Transverse colon (tissue), 4 donors: ENCODE data around the gene ABHD6. TPM values are rescaled to one million over a fixed set of nuclear protein-coding genes. Genes with fewer than 3 reads are reported as not detected.
"Not testable (repeated sequence)": the region's sequence is repeated elsewhere in the genome, so short reads cannot be mapped to it uniquely, and the experiment has no call there.

Experiments
- DNase-seq: peaks from one replicate; pipeline ENCODE4 v3.0.0-alpha.2; 2019
- H3K27ac ChIP-seq, 4 donors: fragments of 200-600 bp; sonication (generic); 2 replicates each; pipeline ENCODE4 v1.5.1; 2016 to 2018; ENCODE audit warnings: inconsistent platforms in 4 of 4
- H3K27me3 ChIP-seq: fragments of 200-600 bp; sonication (generic); 2 replicates; pipeline ENCODE4 v1.5.1; 2017; ENCODE audit warnings: inconsistent platforms
- H3K36me3 ChIP-seq, 4 donors: fragments of 200-600 bp; sonication (generic); 2 replicates each; pipeline ENCODE4 v1.5.1; 2017 to 2019; ENCODE audit warnings: inconsistent platforms in 4 of 4
- H3K4me1 ChIP-seq, 4 donors: fragments of 200-600 bp; sonication (generic); 2 replicates each; pipeline ENCODE4 v1.5.1; 2017 to 2020; ENCODE audit warnings: inconsistent platforms in 4 of 4
- H3K4me3 ChIP-seq, 4 donors: fragments of 200-600 bp; sonication (generic); 1 replicate in 1 of 4; 2 replicates in 3 of 4; pipeline versions ENCODE4 v1.5.1 to v1.6.1; 2017 to 2019; ENCODE audit warnings: inconsistent platforms in 4 of 4
- H3K9me3 ChIP-seq, 2 donors: fragments of 200-600 bp; sonication (generic); 2 replicates each; pipeline ENCODE4 v1.5.1; 2017 to 2019; ENCODE audit warnings: inconsistent platforms in 2 of 2
- EP300 ChIP-seq: sonication (generic); formaldehyde crosslinking; IDR thresholded peaks from one replicate; pipeline ENCODE4 v1.6.1; 2017; ENCODE audit warnings: antibody characterized with exemption, low read depth
- POLR2A ChIP-seq: fragments of 450-650 bp; IDR thresholded peaks from one replicate; pipeline ENCODE4 v1.6.1; 2016; ENCODE audit warnings: antibody characterized with exemption, mild to moderate bottlenecking, moderate library complexity
- POLR2AphosphoS5 ChIP-seq, 3 donors: sonication (generic); formaldehyde crosslinking; IDR thresholded peaks; one replicate each; pipeline ENCODE4 v1.6.1; 2016; ENCODE audit warnings: antibody characterized with exemption in 3 of 3
- WGBS, 2 donors: methylation state at CpG; one replicate each; pipeline ENCODE4 v1.1.5; 2018; ENCODE audit warnings: low coverage in 1 of 2; 5-methylcytosine and 5-hydroxymethylcytosine counted together
- in situ Hi-C, 4 donors: fragments of 200-750 bp; cut with MboI; loops; one replicate each; pipeline versions ENCODE4 v1.15.0 to v1.15.1; 2017; ENCODE audit warnings: low sequenced_read_pairs in 3 of 4, low pct_ligation_motif_present in 1 of 4, low pct_unique_long_range_greater_than_20kb in 1 of 4
- intact Hi-C: fragments of 100-400 bp; cut with DNase I; formaldehyde crosslinking; loops from one replicate; pipeline ENCODE4 v1.15.1; 2023; ENCODE audit warnings: low total_unique reads
- total RNA-seq, 4 donors: library from RNA; depleted of rRNA; stranded (reverse); fragments of >200 nt; gene quantifications; one replicate each; pipeline ENCODE4 v1.1.0, GENCODE V29; 2016
- TF ChIP-seq, protein P1 (sequence below), 5 experiments: fragments of 200-600 bp in 3 of 5; fragments of 450-650 bp in 2 of 5; sonication (generic) in 3 of 5; IDR thresholded peaks; 1 replicate in 2 of 5; 2 replicates in 3 of 5; pipeline ENCODE4 v1.5.1; 2016 to 2017; ENCODE audit warnings: antibody characterized with exemption in 5 of 5, inconsistent platforms in 3 of 5, mild to moderate bottlenecking in 2 of 5, moderate library complexity in 1 of 5

The ABHD6 gene
- total RNA-seq, 4 donors from 2014 or later: 5.2 to 68.1 (median 32.0) TPM

- Histone ChIP-seq H3K4me1 (peaks cover 0 to 12% (median 8%) of the 10 kb centered on the region in 4 donors), H3K9me3 (no peaks in the 10 kb centered on the region), H3K4me3 (no peak overlapping the region), H3K27me3 (no peaks in the 10 kb centered on the region), H3K27ac (no peak overlapping the region), H3K36me3 (peaks cover 0 to 24% (median 9%) of the 10 kb centered on the region in 4 donors)
- in situ Hi-C loops (no loop called here), intact Hi-C loops (no loop called here)
- no peak for DNase-seq
- TF ChIP-seq EP300: no peak
- TF ChIP-seq, protein P1, sequence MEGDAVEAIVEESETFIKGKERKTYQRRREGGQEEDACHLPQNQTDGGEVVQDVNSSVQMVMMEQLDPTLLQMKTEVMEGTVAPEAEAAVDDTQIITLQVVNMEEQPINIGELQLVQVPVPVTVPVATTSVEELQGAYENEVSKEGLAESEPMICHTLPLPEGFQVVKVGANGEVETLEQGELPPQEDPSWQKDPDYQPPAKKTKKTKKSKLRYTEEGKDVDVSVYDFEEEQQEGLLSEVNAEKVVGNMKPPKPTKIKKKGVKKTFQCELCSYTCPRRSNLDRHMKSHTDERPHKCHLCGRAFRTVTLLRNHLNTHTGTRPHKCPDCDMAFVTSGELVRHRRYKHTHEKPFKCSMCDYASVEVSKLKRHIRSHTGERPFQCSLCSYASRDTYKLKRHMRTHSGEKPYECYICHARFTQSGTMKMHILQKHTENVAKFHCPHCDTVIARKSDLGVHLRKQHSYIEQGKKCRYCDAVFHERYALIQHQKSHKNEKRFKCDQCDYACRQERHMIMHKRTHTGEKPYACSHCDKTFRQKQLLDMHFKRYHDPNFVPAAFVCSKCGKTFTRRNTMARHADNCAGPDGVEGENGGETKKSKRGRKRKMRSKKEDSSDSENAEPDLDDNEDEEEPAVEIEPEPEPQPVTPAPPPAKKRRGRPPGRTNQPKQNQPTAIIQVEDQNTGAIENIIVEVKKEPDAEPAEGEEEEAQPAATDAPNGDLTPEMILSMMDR (IDR thresholded peaks at IDR 0.05): no peak
- TF ChIP-seq POLR2AphosphoS5 (IDR thresholded peaks at IDR 0.05): no peak
- TF ChIP-seq POLR2A: no peak
- 97% methylated on average over 2 of the region's 2 CpGs; no CpG with 5 or more reads in 1 of the 2 donors for WGBS, 2 donors
Observed at GRCh38 chr3:58270485-58270884, 32.9 kb downstream of the ABHD6 start.

- Histone ChIP-seq H3K4me1 (peaks cover 0 to 12% (median 8%) of the 10 kb centered on the region in 4 donors), H3K27ac (peak overlapping the region in 3 of 4 donors; percentile 3 to 45 (median 17)), H3K9me3 (no peaks in the 10 kb centered on the region), H3K27me3 (no peaks in the 10 kb centered on the region), H3K36me3 (peaks cover 0 to 24% (median 10%) of the 10 kb centered on the region in 4 donors), H3K4me3 (no peak overlapping the region)
- DNase-seq: no peak
- WGBS, 2 donors: 39 to 62% methylated on average over 3 to 7 of the region's 7 CpGs
- in situ Hi-C loops (no loop called here), intact Hi-C loops (no loop called here)
- no peak for TF ChIP-seq EP300
- no peak for TF ChIP-seq POLR2AphosphoS5 (IDR thresholded peaks at IDR 0.05)
- no peak for TF ChIP-seq POLR2A
- TF ChIP-seq, protein P1 (IDR thresholded peaks at IDR 0.05): no peak
Observed at GRCh38 chr3:58271901-58272501, 34.4 kb downstream of the ABHD6 start.

DNA sequence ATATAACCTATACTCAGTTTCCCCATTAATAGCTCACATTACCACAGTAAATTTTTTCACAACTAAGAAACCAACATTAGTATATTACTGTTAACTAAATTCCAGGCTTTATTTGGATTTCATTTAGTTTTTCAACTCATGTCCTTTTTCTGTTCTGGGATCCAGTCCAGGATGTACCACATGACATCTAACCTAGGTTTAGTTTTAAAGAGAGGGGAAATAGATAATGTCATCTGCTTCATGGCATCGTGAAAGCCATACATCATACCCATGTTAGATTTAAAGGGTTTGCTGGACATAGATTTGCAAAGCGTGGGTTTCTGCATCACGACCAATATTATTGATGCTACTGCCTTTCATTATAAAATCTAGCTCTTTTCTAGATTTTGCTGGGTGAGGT, 35.3 kb downstream of the ABHD6 start:
- DNase-seq: no peak
- Histone ChIP-seq H3K36me3 (peaks cover 0 to 24% (median 8%) of the 10 kb centered on the region in 4 donors), H3K27ac (peak overlapping the region in 1 of 4 donors; percentile 45), H3K4me3 (no peak overlapping the region), H3K4me1 (peaks cover 0 to 12% (median 8%) of the 10 kb centered on the region in 4 donors), H3K9me3 (no peaks in the 10 kb centered on the region), H3K27me3 (no peaks in the 10 kb centered on the region)
- WGBS, 2 donors: 87 to 94% methylated on average over 3 of the region's 3 CpGs
- in situ Hi-C loops (no loop called here), intact Hi-C loops (no loop called here)
- TF ChIP-seq, protein P1 (IDR thresholded peaks at IDR 0.05): no peak
- TF ChIP-seq EP300 (no peak), POLR2A (no peak), POLR2AphosphoS5 (IDR thresholded peaks at IDR 0.05) (no peak)

GRCh38 chr3:58273362-58273761, 35.8 kb downstream of the ABHD6 start:
- H3K4me3 ChIP-seq, H3K27me3 ChIP-seq, H3K9me3 ChIP-seq, in situ Hi-C loops, DNase-seq, intact Hi-C loops, H3K27ac ChIP-seq: not testable (repeated sequence)
- WGBS, 2 donors: 91 to 95% methylated on average over 3 of the region's 3 CpGs
- H3K36me3 ChIP-seq: peaks cover 0 to 20% (median 6%) of the 10 kb centered on the region in 4 donors
- peaks cover 0 to 12% (median 8%) of the 10 kb centered on the region in 4 donors for H3K4me1 ChIP-seq
